ENCODE data around the gene GPC5.

- TF ChIP-seq PRPF4 (IDR thresholded peaks at IDR 0.05; ENCODE audit: insufficient read depth, low read depth, low read length, poor library complexity, severe bottlenecking) (no peak), ZKSCAN1 (IDR thresholded peaks at IDR 0.05; ENCODE audit: low read depth, low read length) (no peak), NRF1 (conservative IDR thresholded peaks at IDR 0.05 in 1 of 2, IDR thresholded peaks at IDR 0.05 in 1 of 2) (no peak), KLF13 (tag; IDR thresholded peaks at IDR 0.05; ENCODE audit: borderline replicate concordance, low read depth) (no peak), ARID2 (IDR thresholded peaks at IDR 0.05) (no peak), FOXA1 (IDR thresholded peaks at IDR 0.05; ENCODE audit: borderline replicate concordance) (no peak)
Observed at GRCh38 chr13:92761710-92762109, 1363.3 kb downstream of the GPC5 start.
